Prostate gland (tissue), 2 donors: ENCODE measurements around the gene VKORC1.

ENCODE experiments used
- POLR2A ChIP-seq: fragments of 450-650 bp; IDR thresholded peaks from one replicate; pipeline ENCODE4 v1.6.1; 2016; ENCODE audit warnings: antibody characterized with exemption, mild to moderate bottlenecking
- POLR2AphosphoS5 ChIP-seq: sonication (generic); formaldehyde crosslinking; IDR thresholded peaks from one replicate; pipeline ENCODE4 v1.6.1; 2017; ENCODE audit warnings: antibody characterized with exemption
- TF ChIP-seq, protein P1 (sequence below), 4 experiments: fragments of 200-600 bp in 2 of 4; fragments of 450-650 bp in 2 of 4; sonication (generic) in 2 of 4; IDR thresholded peaks; 1 replicate in 3 of 4; 2 replicates in 1 of 4; pipeline ENCODE4 v1.5.1; 2016 to 2019; ENCODE audit warnings: antibody characterized with exemption in 4 of 4, mild to moderate bottlenecking in 2 of 4, moderate library complexity in 2 of 4

GRCh38 chr16:31112711-31113110, 18.1 kb upstream of the VKORC1 start:
- TF ChIP-seq POLR2AphosphoS5 (no peak), POLR2A (no peak)
- TF ChIP-seq, protein P1, sequence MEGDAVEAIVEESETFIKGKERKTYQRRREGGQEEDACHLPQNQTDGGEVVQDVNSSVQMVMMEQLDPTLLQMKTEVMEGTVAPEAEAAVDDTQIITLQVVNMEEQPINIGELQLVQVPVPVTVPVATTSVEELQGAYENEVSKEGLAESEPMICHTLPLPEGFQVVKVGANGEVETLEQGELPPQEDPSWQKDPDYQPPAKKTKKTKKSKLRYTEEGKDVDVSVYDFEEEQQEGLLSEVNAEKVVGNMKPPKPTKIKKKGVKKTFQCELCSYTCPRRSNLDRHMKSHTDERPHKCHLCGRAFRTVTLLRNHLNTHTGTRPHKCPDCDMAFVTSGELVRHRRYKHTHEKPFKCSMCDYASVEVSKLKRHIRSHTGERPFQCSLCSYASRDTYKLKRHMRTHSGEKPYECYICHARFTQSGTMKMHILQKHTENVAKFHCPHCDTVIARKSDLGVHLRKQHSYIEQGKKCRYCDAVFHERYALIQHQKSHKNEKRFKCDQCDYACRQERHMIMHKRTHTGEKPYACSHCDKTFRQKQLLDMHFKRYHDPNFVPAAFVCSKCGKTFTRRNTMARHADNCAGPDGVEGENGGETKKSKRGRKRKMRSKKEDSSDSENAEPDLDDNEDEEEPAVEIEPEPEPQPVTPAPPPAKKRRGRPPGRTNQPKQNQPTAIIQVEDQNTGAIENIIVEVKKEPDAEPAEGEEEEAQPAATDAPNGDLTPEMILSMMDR (IDR thresholded peaks at IDR 0.05): no peak
